ENCODE results near the gene PCDHA4. TPM values are rescaled to one million over a fixed set of nuclear protein-coding genes. Genes with fewer than 3 reads are reported as not detected.

PCDHA4 gene
- total and polyA plus RNA-seq, 2 experiments from 2014 or later: 1.8 to 12.5 TPM

DNA sequence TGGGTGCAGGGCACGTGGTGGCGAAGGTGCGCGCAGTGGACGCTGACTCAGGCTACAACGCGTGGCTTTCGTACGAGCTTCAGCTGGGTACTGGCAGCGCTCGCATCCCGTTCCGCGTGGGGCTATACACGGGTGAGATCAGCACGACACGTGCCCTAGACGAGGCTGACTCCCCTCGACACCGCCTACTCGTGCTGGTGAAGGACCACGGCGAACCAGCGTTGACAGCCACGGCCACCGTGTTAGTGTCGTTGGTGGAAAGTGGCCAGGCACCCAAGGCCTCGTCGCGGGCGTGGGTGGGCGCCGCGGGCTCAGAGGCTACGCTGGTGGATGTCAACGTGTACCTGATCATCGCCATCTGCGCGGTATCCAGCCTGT lies 10.2 kb upstream of the PCDHA4 start (continued):
- TF ChIP-seq, protein P1, sequence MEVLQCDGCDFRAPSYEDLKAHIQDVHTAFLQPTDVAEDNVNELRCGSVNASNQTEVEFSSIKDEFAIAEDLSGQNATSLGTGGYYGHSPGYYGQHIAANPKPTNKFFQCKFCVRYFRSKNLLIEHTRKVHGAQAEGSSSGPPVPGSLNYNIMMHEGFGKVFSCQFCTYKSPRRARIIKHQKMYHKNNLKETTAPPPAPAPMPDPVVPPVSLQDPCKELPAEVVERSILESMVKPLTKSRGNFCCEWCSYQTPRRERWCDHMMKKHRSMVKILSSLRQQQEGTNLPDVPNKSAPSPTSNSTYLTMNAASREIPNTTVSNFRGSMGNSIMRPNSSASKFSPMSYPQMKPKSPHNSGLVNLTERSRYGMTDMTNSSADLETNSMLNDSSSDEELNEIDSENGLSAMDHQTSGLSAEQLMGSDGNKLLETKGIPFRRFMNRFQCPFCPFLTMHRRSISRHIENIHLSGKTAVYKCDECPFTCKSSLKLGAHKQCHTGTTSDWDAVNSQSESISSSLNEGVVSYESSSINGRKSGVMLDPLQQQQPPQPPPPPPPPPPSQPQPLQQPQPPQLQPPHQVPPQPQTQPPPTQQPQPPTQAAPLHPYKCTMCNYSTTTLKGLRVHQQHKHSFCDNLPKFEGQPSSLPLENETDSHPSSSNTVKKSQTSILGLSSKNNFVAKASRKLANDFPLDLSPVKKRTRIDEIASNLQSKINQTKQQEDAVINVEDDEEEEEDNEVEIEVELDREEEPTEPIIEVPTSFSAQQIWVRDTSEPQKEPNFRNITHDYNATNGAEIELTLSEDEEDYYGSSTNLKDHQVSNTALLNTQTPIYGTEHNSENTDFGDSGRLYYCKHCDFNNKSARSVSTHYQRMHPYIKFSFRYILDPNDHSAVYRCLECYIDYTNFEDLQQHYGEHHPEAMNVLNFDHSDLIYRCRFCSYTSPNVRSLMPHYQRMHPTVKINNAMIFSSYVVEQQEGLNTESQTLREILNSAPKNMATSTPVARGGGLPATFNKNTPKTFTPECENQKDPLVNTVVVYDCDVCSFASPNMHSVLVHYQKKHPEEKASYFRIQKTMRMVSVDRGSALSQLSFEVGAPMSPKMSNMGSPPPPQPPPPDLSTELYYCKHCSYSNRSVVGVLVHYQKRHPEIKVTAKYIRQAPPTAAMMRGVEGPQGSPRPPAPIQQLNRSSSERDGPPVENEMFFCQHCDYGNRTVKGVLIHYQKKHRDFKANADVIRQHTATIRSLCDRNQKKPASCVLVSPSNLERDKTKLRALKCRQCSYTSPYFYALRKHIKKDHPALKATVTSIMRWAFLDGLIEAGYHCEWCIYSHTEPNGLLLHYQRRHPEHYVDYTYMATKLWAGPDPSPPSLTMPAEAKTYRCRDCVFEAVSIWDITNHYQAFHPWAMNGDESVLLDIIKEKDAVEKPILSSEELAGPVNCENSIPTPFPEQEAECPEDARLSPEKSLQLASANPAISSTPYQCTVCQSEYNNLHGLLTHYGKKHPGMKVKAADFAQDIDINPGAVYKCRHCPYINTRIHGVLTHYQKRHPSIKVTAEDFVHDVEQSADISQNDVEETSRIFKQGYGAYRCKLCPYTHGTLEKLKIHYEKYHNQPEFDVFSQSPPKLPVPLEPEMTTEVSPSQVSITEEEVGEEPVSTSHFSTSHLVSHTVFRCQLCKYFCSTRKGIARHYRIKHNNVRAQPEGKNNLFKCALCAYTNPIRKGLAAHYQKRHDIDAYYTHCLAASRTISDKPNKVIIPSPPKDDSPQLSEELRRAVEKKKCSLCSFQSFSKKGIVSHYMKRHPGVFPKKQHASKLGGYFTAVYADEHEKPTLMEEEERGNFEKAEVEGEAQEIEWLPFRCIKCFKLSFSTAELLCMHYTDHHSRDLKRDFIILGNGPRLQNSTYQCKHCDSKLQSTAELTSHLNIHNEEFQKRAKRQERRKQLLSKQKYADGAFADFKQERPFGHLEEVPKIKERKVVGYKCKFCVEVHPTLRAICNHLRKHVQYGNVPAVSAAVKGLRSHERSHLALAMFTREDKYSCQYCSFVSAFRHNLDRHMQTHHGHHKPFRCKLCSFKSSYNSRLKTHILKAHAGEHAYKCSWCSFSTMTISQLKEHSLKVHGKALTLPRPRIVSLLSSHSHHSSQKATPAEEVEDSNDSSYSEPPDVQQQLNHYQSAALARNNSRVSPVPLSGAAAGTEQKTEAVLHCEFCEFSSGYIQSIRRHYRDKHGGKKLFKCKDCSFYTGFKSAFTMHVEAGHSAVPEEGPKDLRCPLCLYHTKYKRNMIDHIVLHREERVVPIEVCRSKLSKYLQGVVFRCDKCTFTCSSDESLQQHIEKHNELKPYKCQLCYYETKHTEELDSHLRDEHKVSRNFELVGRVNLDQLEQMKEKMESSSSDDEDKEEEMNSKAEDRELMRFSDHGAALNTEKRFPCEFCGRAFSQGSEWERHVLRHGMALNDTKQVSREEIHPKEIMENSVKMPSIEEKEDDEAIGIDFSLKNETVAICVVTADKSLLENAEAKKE (CRISPR knock-in tag; IDR thresholded peaks at IDR 0.05): no peak
- TF ChIP-seq, protein P2, sequence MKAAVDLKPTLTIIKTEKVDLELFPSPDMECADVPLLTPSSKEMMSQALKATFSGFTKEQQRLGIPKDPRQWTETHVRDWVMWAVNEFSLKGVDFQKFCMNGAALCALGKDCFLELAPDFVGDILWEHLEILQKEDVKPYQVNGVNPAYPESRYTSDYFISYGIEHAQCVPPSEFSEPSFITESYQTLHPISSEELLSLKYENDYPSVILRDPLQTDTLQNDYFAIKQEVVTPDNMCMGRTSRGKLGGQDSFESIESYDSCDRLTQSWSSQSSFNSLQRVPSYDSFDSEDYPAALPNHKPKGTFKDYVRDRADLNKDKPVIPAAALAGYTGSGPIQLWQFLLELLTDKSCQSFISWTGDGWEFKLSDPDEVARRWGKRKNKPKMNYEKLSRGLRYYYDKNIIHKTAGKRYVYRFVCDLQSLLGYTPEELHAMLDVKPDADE (IDR thresholded peaks at IDR 0.05): no peak
- TF ChIP-seq, protein P3, sequence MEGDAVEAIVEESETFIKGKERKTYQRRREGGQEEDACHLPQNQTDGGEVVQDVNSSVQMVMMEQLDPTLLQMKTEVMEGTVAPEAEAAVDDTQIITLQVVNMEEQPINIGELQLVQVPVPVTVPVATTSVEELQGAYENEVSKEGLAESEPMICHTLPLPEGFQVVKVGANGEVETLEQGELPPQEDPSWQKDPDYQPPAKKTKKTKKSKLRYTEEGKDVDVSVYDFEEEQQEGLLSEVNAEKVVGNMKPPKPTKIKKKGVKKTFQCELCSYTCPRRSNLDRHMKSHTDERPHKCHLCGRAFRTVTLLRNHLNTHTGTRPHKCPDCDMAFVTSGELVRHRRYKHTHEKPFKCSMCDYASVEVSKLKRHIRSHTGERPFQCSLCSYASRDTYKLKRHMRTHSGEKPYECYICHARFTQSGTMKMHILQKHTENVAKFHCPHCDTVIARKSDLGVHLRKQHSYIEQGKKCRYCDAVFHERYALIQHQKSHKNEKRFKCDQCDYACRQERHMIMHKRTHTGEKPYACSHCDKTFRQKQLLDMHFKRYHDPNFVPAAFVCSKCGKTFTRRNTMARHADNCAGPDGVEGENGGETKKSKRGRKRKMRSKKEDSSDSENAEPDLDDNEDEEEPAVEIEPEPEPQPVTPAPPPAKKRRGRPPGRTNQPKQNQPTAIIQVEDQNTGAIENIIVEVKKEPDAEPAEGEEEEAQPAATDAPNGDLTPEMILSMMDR (conservative IDR thresholded peaks at IDR 0.05; ENCODE audit: low read depth in 2 of 2): no peak
- TF ChIP-seq NANOG (IDR thresholded peaks at IDR 0.05; ENCODE audit: borderline replicate concordance) (no peak), ZNF331 (CRISPR knock-in tag; IDR thresholded peaks at IDR 0.05; ENCODE audit: low read depth) (no peak), JUNB (IDR thresholded peaks at IDR 0.05; ENCODE audit: unreplicated experiment) (no peak), POLR2AphosphoS5 (IDR thresholded peaks at IDR 0.05; ENCODE audit: low read depth) (no peak)

Measured in GM23338 (cell line).